HG03095 (cell line): ENCODE data around the gene C17orf75.

Source experiments
- ATAC-seq: cut with Tn5 transposase; IDR thresholded peaks from one replicate; pipeline ENCODE4 v1.9.1; 2021; ENCODE audit warnings: moderate library complexity; ENCODE audit not compliant: unreplicated experiment

The C17orf75 gene

DNA sequence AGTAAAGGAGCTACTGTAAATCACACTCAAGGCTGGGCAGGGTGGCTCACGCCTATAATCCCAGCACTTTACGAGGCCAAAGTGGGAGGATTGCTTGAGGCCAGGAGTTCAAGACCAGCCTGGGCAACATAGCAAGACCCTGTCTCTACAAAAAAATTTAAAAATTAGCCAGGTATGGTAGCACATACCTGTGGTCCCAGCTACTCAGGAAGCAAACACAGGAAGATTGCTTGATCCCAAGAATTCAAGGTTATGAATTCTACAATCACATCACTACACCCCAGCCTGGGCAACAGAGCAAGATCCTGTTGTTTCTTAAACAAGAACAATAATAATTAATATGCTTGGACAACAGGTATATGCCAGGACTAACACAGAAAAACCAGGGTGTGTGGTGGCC is 63.2 kb downstream of the C17orf75 start:
- no peak for ATAC-seq
